CD4-positive, alpha-beta T cell (primary cell): ENCODE results near the gene DNAAF8. TPM values are rescaled to one million over a fixed set of nuclear protein-coding genes. Genes with fewer than 3 reads are reported as not detected.
A peak's percentile ranks its signal among the peaks of the same experiment; 100 is the strongest.

Experiments
- ATAC-seq: fragments of 200-7000 bp; cut with Tn5 transposase; one replicate; pipeline ENCODE4 v1.10.0; 2022; ENCODE audit warnings: mild to moderate bottlenecking; ENCODE audit not compliant: poor library complexity
- CTCF ChIA-PET: fragments of 350-600 bp; sonication (Branson Sonifier 250); formaldehyde crosslinking; loops from one replicate; lab custom pipeline; 2021; ENCODE audit warnings: antibody characterized with exemption, inconsistent platforms; lab: Charles Lee
- POLR2A ChIA-PET: fragments of 350-600 bp; sonication (Branson Sonifier 250); formaldehyde crosslinking; loops from one replicate; lab custom pipeline; 2021; ENCODE audit warnings: antibody characterized with exemption, inconsistent platforms; lab: Charles Lee
- DNase-seq, 14 experiments: peaks; one replicate each; pipeline ENCODE4 v3.0.0-alpha.2; 2013 to 2020; ENCODE audit warnings: mixed read lengths in 2 of 14
- H3K27ac ChIP-seq, 2 donors: one replicate each; pipeline versions ENCODE4 v1.5.1 to v1.7.0; 2013; ENCODE audit warnings: low read length in 2 of 2, low read depth in 1 of 2, mild to moderate bottlenecking in 1 of 2
- H3K27me3 ChIP-seq, 2 experiments: 1 replicate in 1 of 2; 2 replicates in 1 of 2; pipeline versions ENCODE4 v1.6.1 to v1.7.0; 2013; ENCODE audit warnings: low read length in 2 of 2, control low read depth in 1 of 2, mild to moderate bottlenecking in 1 of 2, moderate library complexity in 1 of 2; ENCODE audit not compliant: insufficient read depth in 2 of 2, control insufficient read depth in 1 of 2
- H3K36me3 ChIP-seq: one replicate; pipeline ENCODE4 v1.6.1; 2013; ENCODE audit warnings: low read length, control low read depth; ENCODE audit not compliant: insufficient read depth
- H3K4me1 ChIP-seq: one replicate; pipeline ENCODE4 v1.6.1; 2013; ENCODE audit warnings: low read length, control low read depth; ENCODE audit not compliant: insufficient read depth
- H3K4me3 ChIP-seq: one replicate; pipeline ENCODE4 v1.5.1; 2013; ENCODE audit warnings: mild to moderate bottlenecking, low read length, moderate library complexity
- H3K9me3 ChIP-seq, 2 experiments: 1 replicate in 1 of 2; 2 replicates in 1 of 2; pipeline versions ENCODE4 v1.6.1 to v1.7.0; 2013; ENCODE audit warnings: low read length in 2 of 2, mild to moderate bottlenecking in 2 of 2, control low read depth in 1 of 2, moderate library complexity in 1 of 2; ENCODE audit not compliant: control insufficient read depth in 1 of 2, insufficient read depth in 1 of 2
- H3K27ac Mint-ChIP-seq: one replicate; pipeline ENCODE4 v1.8.0; 2020; ENCODE audit warnings: mixed read lengths
- H3K27me3 Mint-ChIP-seq: one replicate; pipeline ENCODE4 v1.8.0; 2021; ENCODE audit warnings: mixed read lengths
- H3K36me3 Mint-ChIP-seq: one replicate; pipeline ENCODE4 v1.8.0; 2021; ENCODE audit warnings: low read depth, mixed read lengths
- H3K4me1 Mint-ChIP-seq: one replicate; pipeline ENCODE4 v1.8.0; 2021; ENCODE audit warnings: low read depth, mixed read lengths
- H3K4me3 Mint-ChIP-seq: one replicate; pipeline ENCODE4 v1.8.0; 2020; ENCODE audit warnings: mild to moderate bottlenecking, mixed read lengths
- H3K9me3 Mint-ChIP-seq: one replicate; pipeline ENCODE4 v1.8.0; 2020; ENCODE audit warnings: mixed read lengths
- intact Hi-C, 2 experiments: fragments of 100-400 bp; cut with DNase I in 1 of 2; cut with micrococcal nuclease in 1 of 2; formaldehyde crosslinking; loops; one replicate each; pipeline versions ENCODE4 v1.15.1 to v1.9.0; 2023 to 2025; cut with DNase I, micrococcal nuclease
- total RNA-seq, 174 experiments: library from RNA in 2 of 174; stranded (reverse) in 2 of 174; gene quantifications; one replicate each; pipeline ENCODE4 v1.2.3 and lab custom pipeline; 2021 to 2026
- TF ChIP-seq, protein P1 (sequence below): fragments of 200-600 bp; IDR thresholded peaks from one replicate; pipeline ENCODE4 v1.8.0; 2022; ENCODE audit warnings: antibody characterized with exemption, mild to moderate bottlenecking

The DNAAF8 gene
- total RNA-seq, 2 experiments from 2014 or later: 0.25 TPM; not detected in 1

DNA sequence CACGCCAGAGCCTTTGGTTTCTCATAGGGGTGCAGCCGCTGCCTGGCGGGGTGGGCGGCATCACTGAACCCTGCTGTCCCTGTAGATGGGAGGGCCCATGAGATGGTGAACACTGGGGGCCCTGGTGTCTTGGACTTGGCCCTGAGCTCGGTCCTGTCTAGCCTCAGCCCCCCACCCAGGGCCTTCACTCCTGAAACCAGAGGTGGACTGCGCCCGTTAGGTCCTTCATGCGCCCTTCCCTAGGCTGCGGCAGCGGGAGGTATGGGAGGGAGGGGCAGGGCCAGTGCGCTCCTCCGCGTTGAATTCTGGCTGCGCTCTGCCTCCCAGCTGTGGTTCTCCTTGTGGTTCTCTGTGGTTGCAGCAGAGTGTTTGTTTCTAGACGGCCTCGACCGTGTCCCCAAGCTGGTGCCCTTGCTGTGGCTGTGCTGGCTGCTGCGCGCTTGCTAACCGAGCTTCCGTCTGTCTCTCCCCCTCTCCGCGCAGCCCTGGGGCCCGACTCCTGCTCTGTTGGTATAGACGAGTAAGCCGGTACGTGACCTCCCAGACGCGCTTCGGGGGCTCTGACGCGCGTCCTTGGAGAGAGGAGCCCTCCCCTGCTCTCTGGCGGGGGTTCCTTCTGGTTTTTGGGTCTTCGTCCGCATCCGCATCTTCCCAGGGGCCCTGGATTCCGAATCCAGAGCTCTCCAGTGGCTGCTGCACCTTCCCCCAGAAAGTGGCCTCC, 48.4 kb upstream of the DNAAF8 start:
- ChIA-PET POLR2A (no interaction called here), CTCF (no interaction called here)
- Mint-ChIP-seq H3K4me3 (no peak overlapping the region), H3K27me3 (no peaks in the 10 kb centered on the region), H3K36me3 (peaks cover 28% of the 10 kb centered on the region), H3K27ac (no peak overlapping the region), H3K9me3 (no peaks in the 10 kb centered on the region), H3K4me1 (peaks cover 5% of the 10 kb centered on the region)
- Histone ChIP-seq H3K27ac (no peak overlapping the region), H3K36me3 (peaks cover 43% of the 10 kb centered on the region), H3K9me3 (no peaks in the 10 kb centered on the region), H3K4me3 (no peak overlapping the region), H3K4me1 (peaks cover 18% of the 10 kb centered on the region), H3K27me3 (no peaks in the 10 kb centered on the region)
- TF ChIP-seq, protein P1, sequence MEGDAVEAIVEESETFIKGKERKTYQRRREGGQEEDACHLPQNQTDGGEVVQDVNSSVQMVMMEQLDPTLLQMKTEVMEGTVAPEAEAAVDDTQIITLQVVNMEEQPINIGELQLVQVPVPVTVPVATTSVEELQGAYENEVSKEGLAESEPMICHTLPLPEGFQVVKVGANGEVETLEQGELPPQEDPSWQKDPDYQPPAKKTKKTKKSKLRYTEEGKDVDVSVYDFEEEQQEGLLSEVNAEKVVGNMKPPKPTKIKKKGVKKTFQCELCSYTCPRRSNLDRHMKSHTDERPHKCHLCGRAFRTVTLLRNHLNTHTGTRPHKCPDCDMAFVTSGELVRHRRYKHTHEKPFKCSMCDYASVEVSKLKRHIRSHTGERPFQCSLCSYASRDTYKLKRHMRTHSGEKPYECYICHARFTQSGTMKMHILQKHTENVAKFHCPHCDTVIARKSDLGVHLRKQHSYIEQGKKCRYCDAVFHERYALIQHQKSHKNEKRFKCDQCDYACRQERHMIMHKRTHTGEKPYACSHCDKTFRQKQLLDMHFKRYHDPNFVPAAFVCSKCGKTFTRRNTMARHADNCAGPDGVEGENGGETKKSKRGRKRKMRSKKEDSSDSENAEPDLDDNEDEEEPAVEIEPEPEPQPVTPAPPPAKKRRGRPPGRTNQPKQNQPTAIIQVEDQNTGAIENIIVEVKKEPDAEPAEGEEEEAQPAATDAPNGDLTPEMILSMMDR: no peak
- ATAC-seq: no peak
- peak in 2 of 14 experiments; percentile 1 to 17 for DNase-seq
- intact Hi-C loops: no loop called here

DNA sequence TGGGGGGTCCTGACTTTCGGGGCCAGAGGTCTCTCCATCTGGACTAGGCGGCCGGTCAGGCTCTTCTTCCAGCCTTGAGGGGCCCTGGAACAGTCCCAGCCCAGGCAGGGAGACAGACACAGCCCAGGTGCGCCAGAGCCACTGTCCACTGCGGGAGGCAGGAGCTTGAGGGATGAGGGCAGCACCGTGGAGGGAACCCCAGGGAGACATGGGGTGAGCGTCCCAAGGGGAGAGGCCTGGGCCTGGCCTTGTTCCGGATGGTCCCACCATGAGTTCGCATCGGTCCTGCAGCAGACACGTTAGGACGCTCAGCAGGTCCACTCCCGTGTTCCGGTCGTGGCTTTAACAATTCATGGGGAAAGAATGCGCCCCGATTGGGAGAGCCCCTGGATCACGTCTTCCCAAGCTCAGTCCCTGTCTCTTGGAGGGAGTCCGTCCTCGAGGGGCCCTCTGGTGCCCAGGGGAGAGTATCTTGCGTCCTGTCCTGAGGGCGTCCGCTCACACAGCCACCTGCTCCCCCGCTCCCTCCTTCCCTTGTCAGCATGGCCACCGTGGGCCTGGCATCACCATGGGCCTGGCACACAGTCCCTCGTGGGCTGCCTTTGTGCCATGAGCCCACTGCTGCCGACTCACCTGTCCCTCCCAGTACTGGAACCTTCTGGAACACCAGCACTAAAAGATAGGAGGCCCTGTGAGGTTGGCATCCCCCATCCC, 47.7 kb upstream of the DNAAF8 start:
- ChIA-PET CTCF (no interaction called here), POLR2A (no interaction called here)
- Mint-ChIP-seq H3K27ac (no peak overlapping the region), H3K4me1 (peaks cover 3% of the 10 kb centered on the region), H3K4me3 (no peak overlapping the region), H3K36me3 (peaks cover 27% of the 10 kb centered on the region), H3K9me3 (no peaks in the 10 kb centered on the region), H3K27me3 (no peaks in the 10 kb centered on the region)
- intact Hi-C loops: no loop called here
- TF ChIP-seq, protein P1: no peak
- no peak overlapping the region for H3K27ac ChIP-seq
- peaks cover 11% of the 10 kb centered on the region for H3K4me1 ChIP-seq
- no peak overlapping the region for H3K4me3 ChIP-seq
- no peak for ATAC-seq
- H3K27me3 ChIP-seq: no peaks in the 10 kb centered on the region
- H3K9me3 ChIP-seq: no peaks in the 10 kb centered on the region
- H3K36me3 ChIP-seq: peaks cover 38% of the 10 kb centered on the region
- peak in 2 of 14 experiments; percentile 2 to 23 for DNase-seq

DNA sequence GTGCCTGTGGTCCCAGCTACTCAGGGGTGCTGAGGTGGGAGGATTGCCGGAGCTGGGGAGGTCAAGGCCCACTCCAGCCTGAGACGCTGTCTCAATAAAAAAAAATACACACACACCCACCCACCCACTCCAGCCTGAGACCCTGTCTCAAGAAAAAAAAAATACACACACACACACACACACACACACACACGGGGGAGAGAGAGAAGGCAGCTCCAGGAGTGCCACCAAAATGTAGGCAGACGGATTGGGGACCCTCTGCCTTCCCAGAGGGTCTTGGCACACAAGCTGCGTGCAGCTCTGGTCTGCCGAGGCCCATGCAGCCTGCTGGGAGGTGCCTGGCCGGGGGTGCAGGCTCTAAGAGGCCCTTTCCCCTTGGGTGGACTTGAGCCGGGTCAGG, 46.9 kb upstream of the DNAAF8 start:
- TF ChIP-seq, protein P1: no peak
- H3K27me3 Mint-ChIP-seq: no peaks in the 10 kb centered on the region
- no peak overlapping the region for H3K27ac ChIP-seq
- no peaks in the 10 kb centered on the region for H3K27me3 ChIP-seq
- H3K4me3 Mint-ChIP-seq: no peak overlapping the region
- H3K9me3 Mint-ChIP-seq: no peaks in the 10 kb centered on the region
- DNase-seq: peak in 1 of 14 experiments; percentile 13
- peaks cover 24% of the 10 kb centered on the region for H3K36me3 Mint-ChIP-seq
- H3K9me3 ChIP-seq: no peaks in the 10 kb centered on the region
- CTCF ChIA-PET: no interaction called here
- H3K36me3 ChIP-seq: peaks cover 37% of the 10 kb centered on the region
- no peak for ATAC-seq
- POLR2A ChIA-PET: no interaction called here
- peaks cover 10% of the 10 kb centered on the region for H3K4me1 ChIP-seq
- H3K4me1 Mint-ChIP-seq: peaks cover 2% of the 10 kb centered on the region
- no peak overlapping the region for H3K27ac Mint-ChIP-seq
- no peak overlapping the region for H3K4me3 ChIP-seq
- intact Hi-C loops: no loop called here
